Esophagus muscularis mucosa (tissue), 4 donors: Measurements from ENCODE around the gene LYPD1. TPM values are rescaled to one million over a fixed set of nuclear protein-coding genes. Genes with fewer than 3 reads are reported as not detected.

Source experiments
- DNase-seq: peaks from one replicate; pipeline ENCODE4 v3.0.0-alpha.2; 2017; ENCODE audit errors: extremely low spot score
- H3K27ac ChIP-seq, 4 donors: fragments of 200-600 bp; sonication (generic); replicated peaks in 1 of 4; 1 replicate in 3 of 4; 2 replicates in 1 of 4; pipeline ENCODE4 v1.5.1; 2016 to 2019; ENCODE audit warnings: mild to moderate bottlenecking in 1 of 4
- H3K27me3 ChIP-seq, 4 donors: fragments of 200-600 bp; sonication (generic); one replicate each; pipeline versions ENCODE4 v1.5.1 to v1.6.0; 2016 to 2019
- H3K36me3 ChIP-seq, 4 donors: fragments of 200-600 bp; sonication (generic); one replicate each; pipeline ENCODE4 v1.5.1; 2016 to 2019
- H3K4me1 ChIP-seq, 4 donors: fragments of 200-600 bp; sonication (generic); one replicate each; pipeline ENCODE4 v1.5.1; 2016 to 2019
- H3K4me3 ChIP-seq, 4 donors: fragments of 200-600 bp; sonication (generic); 1 replicate in 2 of 4; 2 replicates in 2 of 4; pipeline ENCODE4 v1.5.1; 2016 to 2019; ENCODE audit warnings: mild to moderate bottlenecking in 4 of 4, moderate library complexity in 1 of 4
- H3K9me3 ChIP-seq, 4 donors: fragments of 200-600 bp; sonication (generic); 1 replicate in 3 of 4; 2 replicates in 1 of 4; pipeline ENCODE4 v1.5.1; 2016 to 2019
- CTCF ChIP-seq, 3 experiments: fragments of 200-600 bp in 2 of 3; fragments of 450-650 bp in 1 of 3; sonication (generic) in 2 of 3; IDR thresholded peaks; one replicate each; pipeline ENCODE4 v1.5.1; 2017 to 2019; ENCODE audit warnings: antibody characterized with exemption in 3 of 3, mild to moderate bottlenecking in 2 of 3, moderate library complexity in 1 of 3
- EP300 ChIP-seq: sonication (generic); formaldehyde crosslinking; IDR thresholded peaks from one replicate; pipeline ENCODE4 v1.6.1; 2017; ENCODE audit warnings: antibody characterized with exemption
- POLR2A ChIP-seq: fragments of 450-650 bp; IDR thresholded peaks from one replicate; pipeline ENCODE4 v1.6.1; 2017; ENCODE audit warnings: antibody characterized with exemption, moderate library complexity, mild to moderate bottlenecking, low read depth
- POLR2AphosphoS5 ChIP-seq, 2 donors: sonication (generic); formaldehyde crosslinking; IDR thresholded peaks; one replicate each; pipeline ENCODE4 v1.6.1; 2017; ENCODE audit warnings: antibody characterized with exemption in 2 of 2
- WGBS: methylation state at CpG from one replicate; pipeline ENCODE4 v1.1.5; 2018; 5-methylcytosine and 5-hydroxymethylcytosine counted together
- intact Hi-C: fragments of 100-400 bp; cut with DNase I; formaldehyde crosslinking; loops from one replicate; pipeline ENCODE4 v1.15.1; 2023
- total RNA-seq, 4 donors: library from RNA; depleted of rRNA; stranded (reverse); fragments of >200 nt; gene quantifications; one replicate each; pipeline versions ENCODE4 v1.1.0 to v1.2.1, GENCODE V29; 2016

The LYPD1 gene
- total RNA-seq, 4 donors from 2014 or later = 0.66 to 5.4 (median 0.71) TPM; not detected in 1

- Histone ChIP-seq H3K27me3 (no peaks in the 10 kb centered on the region), H3K4me1 (no peaks in the 10 kb centered on the region), H3K27ac (no peak overlapping the region), H3K9me3 (no peaks in the 10 kb centered on the region), H3K36me3 (no peaks in the 10 kb centered on the region), H3K4me3 (no peak overlapping the region)
- intact Hi-C loops = no loop called here
- TF ChIP-seq EP300 (no peak), CTCF (IDR thresholded peaks at IDR 0.05) (no peak), POLR2A (no peak), POLR2AphosphoS5 (IDR thresholded peaks at IDR 0.05) (no peak)
- 88% methylated on average over 14 of the region's 14 CpGs for WGBS
- DNase-seq = no peak
Measured at GRCh38 chr2:132605236-132606180, 64.5 kb downstream of the LYPD1 start.

GRCh38 chr2:132604561-132604960 is 65.4 kb downstream of the LYPD1 start:
- no peak for DNase-seq
- WGBS = 79% methylated on average over 1 of the region's 1 CpG
- no peak for TF ChIP-seq POLR2A
- intact Hi-C loops = no loop called here
- Histone ChIP-seq H3K27me3 (peaks cover 0 to under 1% (median 0%) of the 10 kb centered on the region in 4 donors), H3K4me3 (no peak overlapping the region), H3K4me1 (no peaks in the 10 kb centered on the region), H3K9me3 (no peaks in the 10 kb centered on the region), H3K36me3 (no peaks in the 10 kb centered on the region), H3K27ac (no peak overlapping the region)

- Histone ChIP-seq H3K27ac (no peak overlapping the region), H3K36me3 (no peaks in the 10 kb centered on the region), H3K9me3 (peaks cover 0 to 15% (median 0%) of the 10 kb centered on the region in 4 donors), H3K4me1 (no peaks in the 10 kb centered on the region), H3K4me3 (no peak overlapping the region), H3K27me3 (peaks cover 0 to 12% (median 0%) of the 10 kb centered on the region in 4 donors)
- 97% methylated on average over 4 of the region's 4 CpGs for WGBS
- DNase-seq = peak; percentile 70
- intact Hi-C loops = no loop called here
- TF ChIP-seq EP300 (no peak), POLR2AphosphoS5 (IDR thresholded peaks at IDR 0.05) (no peak), POLR2A (no peak), CTCF (IDR thresholded peaks at IDR 0.05) (no peak)
Measured at GRCh38 chr2:132599556-132599955, 70.4 kb downstream of the LYPD1 start.

- Histone ChIP-seq H3K9me3 (peaks cover 0 to 15% (median 0%) of the 10 kb centered on the region in 4 donors), H3K27ac (no peak overlapping the region), H3K4me1 (no peaks in the 10 kb centered on the region), H3K36me3 (no peaks in the 10 kb centered on the region), H3K27me3 (peaks cover 0 to 12% (median 0%) of the 10 kb centered on the region in 4 donors), H3K4me3 (no peak overlapping the region)
- TF ChIP-seq EP300 (no peak), POLR2AphosphoS5 (IDR thresholded peaks at IDR 0.05) (no peak), CTCF (IDR thresholded peaks at IDR 0.05) (no peak), POLR2A (no peak)
- intact Hi-C loops = no loop called here
- DNase-seq = peak; percentile 78
- 88% methylated on average over 3 of the region's 3 CpGs for WGBS
Measured at GRCh38 chr2:132598536-132598935, 71.5 kb downstream of the LYPD1 start.

GRCh38 chr2:132597831-132598230 is 72.2 kb downstream of the LYPD1 start:
- no CpG with 5 or more reads among the region's 1 CpG for whole genome bisulfite sequencing
- Histone ChIP-seq H3K9me3 (peaks cover 0 to 15% (median 0%) of the 10 kb centered on the region in 4 donors), H3K4me1 (no peaks in the 10 kb centered on the region), H3K27ac (no peak overlapping the region), H3K36me3 (no peaks in the 10 kb centered on the region), H3K4me3 (no peak overlapping the region), H3K27me3 (peaks cover 0 to 12% (median 0%) of the 10 kb centered on the region in 4 donors)
- DNase-seq = peak; percentile 83
- intact Hi-C loops = no loop called here
- TF ChIP-seq POLR2A (no peak), EP300 (no peak)
